A549 (cell line): Measurements from ENCODE around the gene CCND2.

Experiments
- BHLHE40 ChIP-seq: IDR thresholded peaks from 2 replicates; pipeline ENCODE4 v1.6.1; 2012; ENCODE audit warnings: low read depth, low read length, inconsistent platforms
- EP300 ChIP-seq, 2 experiments: fragments of >200 bp; sonication (Bioruptor Twin); formaldehyde crosslinking; IDR thresholded peaks; 2 replicates in 1 of 2; 3 replicates in 1 of 2; pipeline ENCODE4 v1.6.1; 2016 to 2017
- JUN ChIP-seq, 2 experiments: fragments of >200 bp; sonication (Bioruptor Twin); formaldehyde crosslinking; IDR thresholded peaks; 2 replicates in 1 of 2; 3 replicates in 1 of 2; pipeline ENCODE4 v1.6.1; 2016 to 2017
- PHF8 ChIP-seq: fragments of 200-600 bp; sonication (generic); IDR thresholded peaks from 2 replicates; pipeline ENCODE4 v1.6.1; 2016; ENCODE audit warnings: low read depth, mild to moderate bottlenecking, antibody characterized with exemption, moderate library complexity, borderline replicate concordance
- POLR2A ChIP-seq: IDR thresholded peaks from 2 replicates; pipeline ENCODE4 v1.6.1; 2012; ENCODE audit warnings: mild to moderate bottlenecking, low read length
- RAD21 ChIP-seq, 2 experiments: fragments of >200 bp in 1 of 2; sonication (Bioruptor Twin) in 1 of 2; formaldehyde crosslinking in 1 of 2; IDR thresholded peaks in 1 of 2; conservative IDR thresholded peaks in 1 of 2; 2 replicates in 1 of 2; 3 replicates in 1 of 2; pipeline ENCODE4 v1.6.1; 2012 to 2018; ENCODE audit warnings: inconsistent platforms in 1 of 2
- RARB ChIP-seq: fragments of 250-450 bp; sonication (Bioruptor Pico); IDR thresholded peaks from 2 replicates; pipeline ENCODE4 v1.8.0; 2021; ENCODE audit warnings: mild to moderate bottlenecking, moderate library complexity
- TP53 ChIP-seq: fragments of 250-450 bp; sonication (Bioruptor Pico); IDR thresholded peaks from 2 replicates; pipeline ENCODE4 v1.5.0; 2021; ENCODE audit warnings: mild to moderate bottlenecking, moderate library complexity
- ZSCAN20 ChIP-seq: fragments of 250-450 bp; sonication (Bioruptor Pico); IDR thresholded peaks from 2 replicates; pipeline ENCODE4 v1.8.0; 2022; ENCODE audit warnings: mild to moderate bottlenecking, moderate library complexity
- TF ChIP-seq, protein P1 (sequence below): fragments of >200 bp; sonication (Bioruptor Twin); formaldehyde crosslinking; IDR thresholded peaks from 3 replicates; pipeline ENCODE4 v1.5.1; 2016
- TF ChIP-seq, protein P2 (sequence below): fragments of 450-650 bp; IDR thresholded peaks from 2 replicates; pipeline ENCODE4 v1.6.1; 2014; ENCODE audit warnings: antibody characterized with exemption
- TF ChIP-seq, protein P3 (sequence below): IDR thresholded peaks from 2 replicates; pipeline ENCODE4 v1.6.1; 2012; ENCODE audit warnings: low read depth, borderline replicate concordance

- no peak for TF ChIP-seq JUN (IDR thresholded peaks at IDR 0.05)
- TF ChIP-seq TP53 (CRISPR knock-in tag): no peak
- TF ChIP-seq, protein P1, sequence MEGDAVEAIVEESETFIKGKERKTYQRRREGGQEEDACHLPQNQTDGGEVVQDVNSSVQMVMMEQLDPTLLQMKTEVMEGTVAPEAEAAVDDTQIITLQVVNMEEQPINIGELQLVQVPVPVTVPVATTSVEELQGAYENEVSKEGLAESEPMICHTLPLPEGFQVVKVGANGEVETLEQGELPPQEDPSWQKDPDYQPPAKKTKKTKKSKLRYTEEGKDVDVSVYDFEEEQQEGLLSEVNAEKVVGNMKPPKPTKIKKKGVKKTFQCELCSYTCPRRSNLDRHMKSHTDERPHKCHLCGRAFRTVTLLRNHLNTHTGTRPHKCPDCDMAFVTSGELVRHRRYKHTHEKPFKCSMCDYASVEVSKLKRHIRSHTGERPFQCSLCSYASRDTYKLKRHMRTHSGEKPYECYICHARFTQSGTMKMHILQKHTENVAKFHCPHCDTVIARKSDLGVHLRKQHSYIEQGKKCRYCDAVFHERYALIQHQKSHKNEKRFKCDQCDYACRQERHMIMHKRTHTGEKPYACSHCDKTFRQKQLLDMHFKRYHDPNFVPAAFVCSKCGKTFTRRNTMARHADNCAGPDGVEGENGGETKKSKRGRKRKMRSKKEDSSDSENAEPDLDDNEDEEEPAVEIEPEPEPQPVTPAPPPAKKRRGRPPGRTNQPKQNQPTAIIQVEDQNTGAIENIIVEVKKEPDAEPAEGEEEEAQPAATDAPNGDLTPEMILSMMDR: no peak
- TF ChIP-seq, protein P2, sequence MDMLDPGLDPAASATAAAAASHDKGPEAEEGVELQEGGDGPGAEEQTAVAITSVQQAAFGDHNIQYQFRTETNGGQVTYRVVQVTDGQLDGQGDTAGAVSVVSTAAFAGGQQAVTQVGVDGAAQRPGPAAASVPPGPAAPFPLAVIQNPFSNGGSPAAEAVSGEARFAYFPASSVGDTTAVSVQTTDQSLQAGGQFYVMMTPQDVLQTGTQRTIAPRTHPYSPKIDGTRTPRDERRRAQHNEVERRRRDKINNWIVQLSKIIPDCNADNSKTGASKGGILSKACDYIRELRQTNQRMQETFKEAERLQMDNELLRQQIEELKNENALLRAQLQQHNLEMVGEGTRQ: no peak
- no peak for TF ChIP-seq RAD21 (conservative IDR thresholded peaks at IDR 0.05 in 1 of 2, IDR thresholded peaks at IDR 0.05 in 1 of 2)
- no peak for TF ChIP-seq ZSCAN20 (CRISPR knock-in tag)
- TF ChIP-seq EP300 (IDR thresholded peaks at IDR 0.05): no peak
- no peak for TF ChIP-seq RARB (CRISPR knock-in tag)
- no peak for TF ChIP-seq PHF8
- TF ChIP-seq, protein P3, sequence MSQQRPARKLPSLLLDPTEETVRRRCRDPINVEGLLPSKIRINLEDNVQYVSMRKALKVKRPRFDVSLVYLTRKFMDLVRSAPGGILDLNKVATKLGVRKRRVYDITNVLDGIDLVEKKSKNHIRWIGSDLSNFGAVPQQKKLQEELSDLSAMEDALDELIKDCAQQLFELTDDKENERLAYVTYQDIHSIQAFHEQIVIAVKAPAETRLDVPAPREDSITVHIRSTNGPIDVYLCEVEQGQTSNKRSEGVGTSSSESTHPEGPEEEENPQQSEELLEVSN: no peak
- no peak for TF ChIP-seq POLR2A
- no peak for TF ChIP-seq BHLHE40
Measured at GRCh38 chr12:4251967-4252366, 21.6 kb upstream of the CCND2 start.
